ENCODE results near the gene IFT43.

DNA sequence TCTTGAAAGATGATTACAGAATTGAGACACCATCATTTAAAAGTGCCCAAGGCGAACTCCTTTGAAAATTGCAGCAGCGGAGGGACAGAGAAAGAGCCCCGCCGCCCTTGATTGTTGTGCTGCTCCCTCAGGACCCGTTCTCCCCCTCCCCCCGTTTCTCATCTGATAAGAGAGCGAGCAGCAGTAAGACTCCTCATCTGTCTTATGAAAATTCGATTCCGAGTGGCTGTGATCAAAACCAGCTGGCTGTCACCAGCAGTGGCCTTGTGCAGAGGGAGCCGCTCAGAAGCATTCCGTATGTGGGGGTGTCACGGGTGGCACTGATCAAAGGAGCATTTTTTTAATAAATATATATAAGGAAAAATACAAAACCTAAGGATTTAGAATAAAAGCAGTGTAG lies 88.2 kb downstream of the IFT43 start:
- TF ChIP-seq, protein P1, sequence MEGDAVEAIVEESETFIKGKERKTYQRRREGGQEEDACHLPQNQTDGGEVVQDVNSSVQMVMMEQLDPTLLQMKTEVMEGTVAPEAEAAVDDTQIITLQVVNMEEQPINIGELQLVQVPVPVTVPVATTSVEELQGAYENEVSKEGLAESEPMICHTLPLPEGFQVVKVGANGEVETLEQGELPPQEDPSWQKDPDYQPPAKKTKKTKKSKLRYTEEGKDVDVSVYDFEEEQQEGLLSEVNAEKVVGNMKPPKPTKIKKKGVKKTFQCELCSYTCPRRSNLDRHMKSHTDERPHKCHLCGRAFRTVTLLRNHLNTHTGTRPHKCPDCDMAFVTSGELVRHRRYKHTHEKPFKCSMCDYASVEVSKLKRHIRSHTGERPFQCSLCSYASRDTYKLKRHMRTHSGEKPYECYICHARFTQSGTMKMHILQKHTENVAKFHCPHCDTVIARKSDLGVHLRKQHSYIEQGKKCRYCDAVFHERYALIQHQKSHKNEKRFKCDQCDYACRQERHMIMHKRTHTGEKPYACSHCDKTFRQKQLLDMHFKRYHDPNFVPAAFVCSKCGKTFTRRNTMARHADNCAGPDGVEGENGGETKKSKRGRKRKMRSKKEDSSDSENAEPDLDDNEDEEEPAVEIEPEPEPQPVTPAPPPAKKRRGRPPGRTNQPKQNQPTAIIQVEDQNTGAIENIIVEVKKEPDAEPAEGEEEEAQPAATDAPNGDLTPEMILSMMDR (conservative IDR thresholded peaks at IDR 0.05): no peak
- no peak for TF ChIP-seq ZFX (IDR thresholded peaks at IDR 0.05)
